Type B pancreatic cell (in vitro differentiated cells): ENCODE results near the gene CCNL1. TPM values are rescaled to one million over a fixed set of nuclear protein-coding genes. Genes with fewer than 3 reads are reported as not detected.
"Not testable (repeated sequence)": the region's sequence is repeated elsewhere in the genome, so short reads cannot be mapped to it uniquely, and the experiment has no call there.

Experiments used
- DNase-seq: peaks from one replicate; pipeline ENCODE4 v3.0.0; 2021; ENCODE audit warnings: mixed read lengths; ENCODE audit not compliant: unreplicated experiment; ENCODE audit errors: extremely low spot score
- H3K27ac Mint-ChIP-seq: 2 replicates; pipeline ENCODE4 v1.8.0; 2021; ENCODE audit warnings: mild to moderate bottlenecking, mixed read lengths
- H3K27me3 Mint-ChIP-seq: 2 replicates; pipeline ENCODE4 v1.8.0; 2021; ENCODE audit warnings: mixed read lengths
- H3K36me3 Mint-ChIP-seq: 2 replicates; pipeline ENCODE4 v1.8.0; 2021; ENCODE audit warnings: mixed read lengths
- H3K4me1 Mint-ChIP-seq: one replicate; pipeline ENCODE4 v1.8.0; 2021; ENCODE audit warnings: mixed read lengths; ENCODE audit not compliant: unreplicated experiment
- H3K4me3 Mint-ChIP-seq: 2 replicates; pipeline ENCODE4 v1.8.0; 2021; ENCODE audit warnings: mild to moderate bottlenecking, mixed read lengths
- H3K9me3 Mint-ChIP-seq: 2 replicates; pipeline ENCODE4 v1.8.0; 2021; ENCODE audit warnings: mixed read lengths
- total RNA-seq: library from RNA; stranded (reverse); gene quantifications from 2 replicates; pipeline ENCODE4 v1.2.1, GENCODE V29; 2021; ENCODE audit warnings: low replicate concordance
- TF ChIP-seq, protein P1 (sequence below): fragments of 200-600 bp; sonication (generic); conservative IDR thresholded peaks from 2 replicates; pipeline ENCODE4 v1.5.0; 2021; ENCODE audit warnings: antibody characterized with exemption, mild to moderate bottlenecking

The CCNL1 gene
- total RNA-seq, 1 donor from 2014 or later = 145 TPM

DNA sequence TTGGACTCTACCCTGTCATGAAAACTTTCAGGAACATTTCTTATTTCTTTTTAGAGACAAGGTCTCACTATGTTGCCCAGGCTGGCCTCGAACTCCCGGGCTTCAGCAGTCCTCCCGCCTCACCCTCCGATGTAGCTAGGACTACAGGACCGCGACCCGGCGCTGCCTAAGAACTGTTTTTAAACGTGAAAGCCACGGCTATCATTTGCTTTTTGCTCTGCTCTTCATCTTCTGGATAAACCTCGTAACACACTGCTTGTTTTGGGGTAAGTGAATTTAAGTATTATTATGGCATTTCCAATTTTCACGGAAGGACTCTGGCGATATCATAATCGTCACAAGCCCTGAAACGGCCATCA lies 14.3 kb upstream of the CCNL1 start:
- Mint-ChIP-seq H3K27me3 (no peaks in the 10 kb centered on the region), H3K4me1 (peaks cover 11% of the 10 kb centered on the region), H3K27ac (peak overlapping the region; percentile 94), H3K9me3 (no peaks in the 10 kb centered on the region), H3K4me3 (peak overlapping the region; percentile 91), H3K36me3 (peaks cover 6% of the 10 kb centered on the region)
- DNase-seq = no peak
- TF ChIP-seq, protein P1, sequence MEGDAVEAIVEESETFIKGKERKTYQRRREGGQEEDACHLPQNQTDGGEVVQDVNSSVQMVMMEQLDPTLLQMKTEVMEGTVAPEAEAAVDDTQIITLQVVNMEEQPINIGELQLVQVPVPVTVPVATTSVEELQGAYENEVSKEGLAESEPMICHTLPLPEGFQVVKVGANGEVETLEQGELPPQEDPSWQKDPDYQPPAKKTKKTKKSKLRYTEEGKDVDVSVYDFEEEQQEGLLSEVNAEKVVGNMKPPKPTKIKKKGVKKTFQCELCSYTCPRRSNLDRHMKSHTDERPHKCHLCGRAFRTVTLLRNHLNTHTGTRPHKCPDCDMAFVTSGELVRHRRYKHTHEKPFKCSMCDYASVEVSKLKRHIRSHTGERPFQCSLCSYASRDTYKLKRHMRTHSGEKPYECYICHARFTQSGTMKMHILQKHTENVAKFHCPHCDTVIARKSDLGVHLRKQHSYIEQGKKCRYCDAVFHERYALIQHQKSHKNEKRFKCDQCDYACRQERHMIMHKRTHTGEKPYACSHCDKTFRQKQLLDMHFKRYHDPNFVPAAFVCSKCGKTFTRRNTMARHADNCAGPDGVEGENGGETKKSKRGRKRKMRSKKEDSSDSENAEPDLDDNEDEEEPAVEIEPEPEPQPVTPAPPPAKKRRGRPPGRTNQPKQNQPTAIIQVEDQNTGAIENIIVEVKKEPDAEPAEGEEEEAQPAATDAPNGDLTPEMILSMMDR = no peak

DNA sequence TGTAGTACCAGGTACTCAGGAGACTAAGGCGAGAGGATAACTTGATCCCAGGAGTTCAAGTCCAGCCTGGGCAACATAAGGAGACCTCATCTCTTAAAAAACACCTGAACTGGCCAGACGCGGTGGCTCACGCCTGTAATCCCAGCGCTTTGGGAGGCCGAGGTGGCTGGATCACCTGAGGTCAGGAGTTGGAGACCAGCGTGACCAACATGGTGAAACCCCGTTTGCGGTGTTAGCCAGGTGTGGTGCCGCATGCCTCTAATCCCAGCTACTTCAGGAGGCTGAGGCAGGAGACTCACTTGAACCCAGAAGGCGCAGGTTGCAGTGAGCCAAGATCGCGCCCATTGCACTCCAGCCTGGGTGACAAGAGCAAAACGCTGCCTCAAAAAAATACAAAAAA lies 13.4 kb upstream of the CCNL1 start:
- peak overlapping the region; percentile 42 for H3K27ac Mint-ChIP-seq
- not testable (repeated sequence) for H3K9me3 Mint-ChIP-seq, H3K27me3 Mint-ChIP-seq, H3K36me3 Mint-ChIP-seq, DNase-seq
- H3K4me1 Mint-ChIP-seq = peaks cover 11% of the 10 kb centered on the region
- H3K4me3 Mint-ChIP-seq = peak overlapping the region; percentile 77

DNA sequence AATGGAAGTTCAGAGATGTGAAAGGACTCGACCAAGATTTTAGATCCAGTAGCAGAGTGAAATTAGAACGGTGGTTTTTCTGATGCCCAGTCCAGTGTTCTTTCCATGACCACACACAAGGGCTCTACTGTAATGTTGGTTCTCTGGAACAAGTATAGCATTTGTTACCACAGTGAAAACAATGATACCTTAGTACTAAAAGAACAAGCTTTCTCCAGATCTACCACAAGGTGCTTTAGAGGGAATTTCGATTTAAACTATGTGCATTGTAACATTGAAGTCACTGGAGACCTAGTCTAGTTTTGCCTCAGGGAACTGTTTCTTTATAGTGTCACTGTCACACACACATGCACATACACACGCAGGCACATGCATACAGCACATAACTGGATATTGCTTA lies 12.8 kb upstream of the CCNL1 start:
- TF ChIP-seq, protein P1 = no peak
- H3K27ac Mint-ChIP-seq = peak overlapping the region; percentile 42

DNA sequence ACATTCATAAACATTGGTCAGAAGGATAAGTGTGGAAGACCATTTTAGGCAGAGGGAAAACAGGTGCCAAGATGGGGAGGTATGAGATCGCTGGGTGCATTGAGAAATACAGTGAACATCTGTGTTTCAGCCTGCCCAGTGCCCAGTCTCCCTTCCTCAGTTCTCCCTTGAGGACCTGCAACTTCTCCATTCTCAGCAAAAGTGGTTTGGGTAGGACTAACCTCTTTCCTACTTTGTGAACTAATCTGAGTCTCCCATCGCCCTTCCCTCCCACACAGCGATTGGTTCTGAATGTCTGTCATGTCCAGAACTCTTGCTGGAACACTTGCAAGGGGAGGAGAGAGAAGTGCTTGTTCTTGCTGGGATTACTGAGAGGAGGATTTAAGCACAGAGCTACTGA lies 10.9 kb upstream of the CCNL1 start:
- Mint-ChIP-seq H3K27ac (no peak overlapping the region), H3K4me3 (no peak overlapping the region), H3K27me3 (no peaks in the 10 kb centered on the region), H3K4me1 (peaks cover 6% of the 10 kb centered on the region), H3K9me3 (no peaks in the 10 kb centered on the region), H3K36me3 (no peaks in the 10 kb centered on the region)
- no peak for DNase-seq
- TF ChIP-seq, protein P1 = no peak

More for the DNA sequence above, 12.8 kb upstream of the CCNL1 start:
- H3K4me3 Mint-ChIP-seq = peak overlapping the region; percentile 77
- DNase-seq = no peak
- H3K27me3 Mint-ChIP-seq = no peaks in the 10 kb centered on the region
- H3K4me1 Mint-ChIP-seq = peaks cover 11% of the 10 kb centered on the region
- peaks cover 4% of the 10 kb centered on the region for H3K36me3 Mint-ChIP-seq
- no peaks in the 10 kb centered on the region for H3K9me3 Mint-ChIP-seq

DNA sequence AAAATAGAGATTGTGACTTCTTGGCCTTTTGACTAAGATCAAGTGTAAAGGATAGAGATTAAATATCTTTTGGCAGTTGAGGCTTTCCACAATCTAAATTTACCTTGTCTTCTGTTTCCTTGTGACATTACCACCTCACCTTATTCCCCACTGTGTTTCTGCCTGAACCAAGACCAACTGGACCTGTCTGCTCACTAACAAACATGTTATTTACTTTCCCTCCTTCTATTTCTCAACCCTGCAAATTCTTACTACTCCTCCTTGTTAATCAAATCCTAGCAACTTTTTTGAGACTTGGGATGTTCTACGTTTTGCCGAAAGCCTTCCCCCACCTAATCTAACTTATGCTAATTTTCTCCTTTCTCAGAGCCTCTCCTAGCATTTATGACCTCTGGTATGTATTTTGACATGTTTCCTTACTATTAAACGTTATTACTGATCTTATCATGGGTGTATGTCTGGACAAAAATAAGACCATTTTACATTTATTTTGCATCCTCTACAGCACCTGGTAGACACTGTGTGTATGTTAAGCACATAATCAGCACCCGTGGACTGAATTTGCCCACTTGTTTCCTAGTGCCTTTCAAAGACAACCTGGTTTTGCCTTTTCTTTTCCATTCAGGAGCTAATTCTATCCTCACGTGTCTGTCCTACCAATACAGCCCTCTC lies 7.6 kb upstream of the CCNL1 start:
- H3K4me1 Mint-ChIP-seq = no peaks in the 10 kb centered on the region
- H3K27me3 Mint-ChIP-seq = no peaks in the 10 kb centered on the region
- no peaks in the 10 kb centered on the region for H3K36me3 Mint-ChIP-seq
- H3K27ac Mint-ChIP-seq = no peak overlapping the region
- TF ChIP-seq, protein P1 = no peak
- DNase-seq = no peak
- H3K4me3 Mint-ChIP-seq = no peak overlapping the region
- H3K9me3 Mint-ChIP-seq = no peaks in the 10 kb centered on the region

DNA sequence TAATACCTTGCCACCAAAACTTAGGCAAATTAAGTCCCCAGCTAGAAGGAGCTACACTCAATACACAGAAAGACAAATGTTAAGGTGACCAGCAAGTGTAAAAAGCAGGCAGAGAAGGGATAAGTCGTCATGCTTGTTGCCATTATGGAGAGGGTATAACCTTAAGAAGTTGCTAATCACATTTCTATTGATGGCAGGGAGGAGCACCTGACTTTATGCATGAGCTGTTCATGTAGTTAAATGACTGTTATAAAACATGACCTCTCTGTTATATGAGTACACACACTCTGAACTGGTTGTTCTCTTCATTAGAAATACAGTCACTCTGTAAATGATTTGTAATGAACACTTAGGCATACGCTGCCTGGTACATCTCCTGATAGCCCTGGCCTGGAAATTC lies 6.6 kb upstream of the CCNL1 start:
- H3K27me3 Mint-ChIP-seq = no peaks in the 10 kb centered on the region
- DNase-seq = no peak
- peak overlapping the region; percentile 14 for H3K27ac Mint-ChIP-seq
- H3K4me3 Mint-ChIP-seq = no peak overlapping the region
- no peaks in the 10 kb centered on the region for H3K4me1 Mint-ChIP-seq
- TF ChIP-seq, protein P1 = no peak
- H3K9me3 Mint-ChIP-seq = no peaks in the 10 kb centered on the region
- no peaks in the 10 kb centered on the region for H3K36me3 Mint-ChIP-seq
